Measurements from ENCODE around the gene SOWAHA.
A peak's percentile ranks its signal among the peaks of the same experiment; 100 is the strongest.

Gene SOWAHA

DNA sequence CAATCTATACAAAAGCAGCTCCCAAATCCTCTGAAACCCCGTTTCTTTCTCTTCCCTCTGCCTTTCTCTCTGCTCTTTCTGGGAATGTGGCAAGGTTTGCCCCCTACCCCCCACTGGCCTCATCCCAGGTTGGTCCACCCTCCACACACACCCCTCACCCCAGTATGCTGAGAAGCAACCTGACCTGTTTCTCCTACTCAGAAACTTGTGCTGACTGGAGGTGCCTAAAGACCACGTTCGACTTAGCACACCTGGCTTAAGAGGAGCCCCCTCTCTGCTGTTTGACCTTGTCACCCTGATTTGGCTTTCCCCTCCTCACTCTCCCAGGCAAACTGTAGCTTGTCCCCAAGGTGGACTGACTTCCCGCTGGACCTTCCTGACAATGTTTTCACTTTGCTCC is 35.0 kb upstream of the SOWAHA start:
- Histone ChIP-seq H3K4me3 (ENCODE audit: low read length) (peak overlapping the region; percentile 74; the same call in 1 of the 2 replicates), H3K9me2 (replicated peaks; ENCODE audit: insufficient read depth, low read length) (no peaks in the 10 kb centered on the region), H3K27me3 (replicated peaks; ENCODE audit: insufficient read depth, low read length) (peaks cover 25% of the 10 kb centered on the region), H3K9me3 (replicated peaks; ENCODE audit: insufficient read depth, low read length) (no peaks in the 10 kb centered on the region), H3K79me2 (ENCODE audit: low read length) (no peaks in the 10 kb centered on the region), H3K4me2 (ENCODE audit: low read depth, low read length) (peak overlapping the region; percentile 85; the same call in 1 of the 2 replicates), H4K20me1 (ENCODE audit: insufficient read depth, low read length) (no peaks in the 10 kb centered on the region), H3F3A (ENCODE audit: insufficient read depth, low read length) (peaks cover 14% of the 10 kb centered on the region; the same call in 1 of the 2 replicates), H3K4me1 (ENCODE audit: low read length) (peaks cover 16% of the 10 kb centered on the region), H3K9ac (ENCODE audit: low read length) (no peak overlapping the region), H3K36me3 (replicated peaks; ENCODE audit: insufficient read depth, low read length) (no peaks in the 10 kb centered on the region), H3K27ac (ENCODE audit: low read length) (no peak overlapping the region), H2AFZ (ENCODE audit: low read length) (no peak overlapping the region)
- no peak for DNase-seq
- no peak for TF ChIP-seq EZH2 (optimal IDR thresholded peaks at IDR 0.05; ENCODE audit: low read depth, low read length)
- TF ChIP-seq, protein P1, sequence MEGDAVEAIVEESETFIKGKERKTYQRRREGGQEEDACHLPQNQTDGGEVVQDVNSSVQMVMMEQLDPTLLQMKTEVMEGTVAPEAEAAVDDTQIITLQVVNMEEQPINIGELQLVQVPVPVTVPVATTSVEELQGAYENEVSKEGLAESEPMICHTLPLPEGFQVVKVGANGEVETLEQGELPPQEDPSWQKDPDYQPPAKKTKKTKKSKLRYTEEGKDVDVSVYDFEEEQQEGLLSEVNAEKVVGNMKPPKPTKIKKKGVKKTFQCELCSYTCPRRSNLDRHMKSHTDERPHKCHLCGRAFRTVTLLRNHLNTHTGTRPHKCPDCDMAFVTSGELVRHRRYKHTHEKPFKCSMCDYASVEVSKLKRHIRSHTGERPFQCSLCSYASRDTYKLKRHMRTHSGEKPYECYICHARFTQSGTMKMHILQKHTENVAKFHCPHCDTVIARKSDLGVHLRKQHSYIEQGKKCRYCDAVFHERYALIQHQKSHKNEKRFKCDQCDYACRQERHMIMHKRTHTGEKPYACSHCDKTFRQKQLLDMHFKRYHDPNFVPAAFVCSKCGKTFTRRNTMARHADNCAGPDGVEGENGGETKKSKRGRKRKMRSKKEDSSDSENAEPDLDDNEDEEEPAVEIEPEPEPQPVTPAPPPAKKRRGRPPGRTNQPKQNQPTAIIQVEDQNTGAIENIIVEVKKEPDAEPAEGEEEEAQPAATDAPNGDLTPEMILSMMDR (IDR thresholded peaks at IDR 0.05; ENCODE audit: low read length) = no peak
- no peak for TF ChIP-seq EZH2phosphoT487 (IDR thresholded peaks at IDR 0.05; ENCODE audit: low read length)

DNA sequence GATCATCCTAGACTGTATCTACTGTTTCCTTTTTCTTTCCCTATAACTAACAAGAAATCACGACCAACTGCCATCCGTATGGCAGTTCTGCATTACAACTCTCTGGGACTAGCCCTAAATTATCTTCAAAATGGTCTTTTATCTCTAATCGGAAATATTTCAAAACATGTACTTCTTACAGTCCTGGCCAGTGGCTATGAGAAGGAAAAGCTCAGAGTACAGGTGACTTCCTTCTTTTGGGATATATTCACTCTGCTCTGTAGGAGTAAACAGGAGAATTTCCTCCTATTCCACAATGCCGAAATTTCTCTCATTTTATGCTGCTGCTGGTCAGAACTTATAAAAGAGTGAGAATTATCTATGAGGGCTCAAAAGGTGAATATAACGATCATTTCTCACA is 34.2 kb upstream of the SOWAHA start:
- H3K27ac ChIP-seq (ENCODE audit: low read length) = no peak overlapping the region

GRCh38 chr5:132779961-132780360 is 33.1 kb upstream of the SOWAHA start:
- no peak overlapping the region for H2AFZ ChIP-seq (ENCODE audit: low read length)
- no peaks in the 10 kb centered on the region for H3K9me2 ChIP-seq (replicated peaks; ENCODE audit: insufficient read depth, low read length)
- no peak overlapping the region for H3K27ac ChIP-seq (ENCODE audit: low read length)
- H4K20me1 ChIP-seq (ENCODE audit: insufficient read depth, low read length) = no peaks in the 10 kb centered on the region
- H3K9ac ChIP-seq (ENCODE audit: low read length) = no peak overlapping the region
- TF ChIP-seq, protein P1 (IDR thresholded peaks at IDR 0.05; ENCODE audit: low read length) = no peak
- no peak for TF ChIP-seq EZH2phosphoT487 (IDR thresholded peaks at IDR 0.05; ENCODE audit: low read length)
- TF ChIP-seq EZH2 (optimal IDR thresholded peaks at IDR 0.05; ENCODE audit: low read depth, low read length) = no peak
- peaks cover 14% of the 10 kb centered on the region; the same call in 1 of the 2 replicates for H3F3A ChIP-seq (ENCODE audit: insufficient read depth, low read length)
- H3K79me2 ChIP-seq (ENCODE audit: low read length) = no peaks in the 10 kb centered on the region
- no peak overlapping the region for H3K4me2 ChIP-seq (ENCODE audit: low read depth, low read length)
- no peak overlapping the region for H3K4me3 ChIP-seq (ENCODE audit: low read length)
- peaks cover 16% of the 10 kb centered on the region for H3K4me1 ChIP-seq (ENCODE audit: low read length)
- no peak for DNase-seq
- H3K36me3 ChIP-seq (replicated peaks; ENCODE audit: insufficient read depth, low read length) = no peaks in the 10 kb centered on the region
- no peaks in the 10 kb centered on the region for H3K9me3 ChIP-seq (replicated peaks; ENCODE audit: insufficient read depth, low read length)
- peaks cover 25% of the 10 kb centered on the region for H3K27me3 ChIP-seq (replicated peaks; ENCODE audit: insufficient read depth, low read length)

More for the DNA sequence above, 34.2 kb upstream of the SOWAHA start:
- Histone ChIP-seq H4K20me1 (ENCODE audit: insufficient read depth, low read length) (no peaks in the 10 kb centered on the region), H3K36me3 (replicated peaks; ENCODE audit: insufficient read depth, low read length) (no peaks in the 10 kb centered on the region), H3K4me1 (ENCODE audit: low read length) (peaks cover 16% of the 10 kb centered on the region), H3K9me2 (replicated peaks; ENCODE audit: insufficient read depth, low read length) (no peaks in the 10 kb centered on the region), H3K4me2 (ENCODE audit: low read depth, low read length) (no peak overlapping the region), H2AFZ (ENCODE audit: low read length) (no peak overlapping the region), H3F3A (ENCODE audit: insufficient read depth, low read length) (peaks cover 14% of the 10 kb centered on the region; the same call in 1 of the 2 replicates), H3K9me3 (replicated peaks; ENCODE audit: insufficient read depth, low read length) (no peaks in the 10 kb centered on the region), H3K27me3 (replicated peaks; ENCODE audit: insufficient read depth, low read length) (peaks cover 25% of the 10 kb centered on the region), H3K4me3 (ENCODE audit: low read length) (no peak overlapping the region), H3K79me2 (ENCODE audit: low read length) (no peaks in the 10 kb centered on the region), H3K9ac (ENCODE audit: low read length) (no peak overlapping the region)
- DNase-seq = no peak
- TF ChIP-seq, protein P1 (IDR thresholded peaks at IDR 0.05; ENCODE audit: low read length) = no peak
- TF ChIP-seq EZH2phosphoT487 (IDR thresholded peaks at IDR 0.05; ENCODE audit: low read length) = no peak
- no peak for TF ChIP-seq EZH2 (optimal IDR thresholded peaks at IDR 0.05; ENCODE audit: low read depth, low read length)
